Lower leg skin (tissue), 4 donors: ENCODE data around the gene FASTKD3. TPM values are rescaled to one million over a fixed set of nuclear protein-coding genes. Genes with fewer than 3 reads are reported as not detected.

Source experiments
- DNase-seq, 2 donors: peaks; one replicate each; pipeline ENCODE4 v3.0.0-alpha.2; 2019; ENCODE audit warnings: low spot score in 2 of 2
- H3K4me3 ChIP-seq: fragments of 200-600 bp; sonication (generic); 2 replicates; pipeline ENCODE4 v1.5.1; 2017; ENCODE audit warnings: mild to moderate bottlenecking, low read depth; ENCODE audit not compliant: poor library complexity, severe bottlenecking
- POLR2A ChIP-seq, 2 donors: fragments of 450-650 bp; IDR thresholded peaks; one replicate each; pipeline ENCODE4 v1.6.1; 2016 to 2017; ENCODE audit warnings: antibody characterized with exemption in 2 of 2, mild to moderate bottlenecking in 1 of 2, moderate library complexity in 1 of 2
- WGBS, 2 donors: methylation state at CpG; one replicate each; pipeline ENCODE4 v1.1.5; 2018; 5-methylcytosine and 5-hydroxymethylcytosine counted together
- intact Hi-C: fragments of 100-400 bp; cut with DNase I; formaldehyde crosslinking; loops from one replicate; pipeline ENCODE4 v1.15.0; 2023; ENCODE audit warnings: low total_unique reads
- total RNA-seq, 4 donors: library from RNA; depleted of rRNA; stranded (reverse); fragments of >200 nt; gene quantifications; one replicate each; pipeline ENCODE4 v1.1.0, GENCODE V29; 2016
- TF ChIP-seq, protein P1 (sequence below), 3 donors: fragments of 450-650 bp; IDR thresholded peaks; one replicate each; pipeline ENCODE4 v1.5.1; 2016; ENCODE audit warnings: antibody characterized with exemption in 3 of 3, mild to moderate bottlenecking in 3 of 3, moderate library complexity in 2 of 3

Gene FASTKD3
- total RNA-seq, 4 donors from 2014 or later, result 6.0 to 17.6 (median 8.4) TPM

DNA sequence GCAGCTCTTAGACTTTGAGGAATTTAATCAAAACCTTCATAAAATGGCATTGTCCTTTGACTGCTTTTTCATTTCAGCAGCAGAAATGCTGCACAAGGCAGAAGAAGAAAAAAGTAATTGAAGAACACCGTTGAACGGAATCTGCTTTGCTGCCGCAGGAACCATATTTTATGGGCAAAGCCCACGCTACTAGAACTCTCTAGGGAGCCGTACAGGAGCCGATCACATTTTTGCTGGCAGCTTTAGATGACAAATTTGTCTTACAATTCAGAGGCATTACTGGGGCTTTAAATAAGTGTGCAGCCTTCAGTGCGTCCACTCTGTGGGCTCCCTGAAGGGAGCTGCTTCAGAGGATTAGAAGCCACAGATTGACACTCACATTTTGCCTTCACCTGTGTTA is 23.3 kb downstream of the FASTKD3 start:
- no peak for TF ChIP-seq POLR2A (IDR thresholded peaks at IDR 0.05)
- TF ChIP-seq, protein P1, sequence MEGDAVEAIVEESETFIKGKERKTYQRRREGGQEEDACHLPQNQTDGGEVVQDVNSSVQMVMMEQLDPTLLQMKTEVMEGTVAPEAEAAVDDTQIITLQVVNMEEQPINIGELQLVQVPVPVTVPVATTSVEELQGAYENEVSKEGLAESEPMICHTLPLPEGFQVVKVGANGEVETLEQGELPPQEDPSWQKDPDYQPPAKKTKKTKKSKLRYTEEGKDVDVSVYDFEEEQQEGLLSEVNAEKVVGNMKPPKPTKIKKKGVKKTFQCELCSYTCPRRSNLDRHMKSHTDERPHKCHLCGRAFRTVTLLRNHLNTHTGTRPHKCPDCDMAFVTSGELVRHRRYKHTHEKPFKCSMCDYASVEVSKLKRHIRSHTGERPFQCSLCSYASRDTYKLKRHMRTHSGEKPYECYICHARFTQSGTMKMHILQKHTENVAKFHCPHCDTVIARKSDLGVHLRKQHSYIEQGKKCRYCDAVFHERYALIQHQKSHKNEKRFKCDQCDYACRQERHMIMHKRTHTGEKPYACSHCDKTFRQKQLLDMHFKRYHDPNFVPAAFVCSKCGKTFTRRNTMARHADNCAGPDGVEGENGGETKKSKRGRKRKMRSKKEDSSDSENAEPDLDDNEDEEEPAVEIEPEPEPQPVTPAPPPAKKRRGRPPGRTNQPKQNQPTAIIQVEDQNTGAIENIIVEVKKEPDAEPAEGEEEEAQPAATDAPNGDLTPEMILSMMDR (IDR thresholded peaks at IDR 0.05), result no peak
- H3K4me3 ChIP-seq, result no peak overlapping the region
- 66 to 79% methylated on average over 7 of the region's 7 CpGs for WGBS, 2 donors
- intact Hi-C loops, result no loop called here
- no peak for DNase-seq

DNA sequence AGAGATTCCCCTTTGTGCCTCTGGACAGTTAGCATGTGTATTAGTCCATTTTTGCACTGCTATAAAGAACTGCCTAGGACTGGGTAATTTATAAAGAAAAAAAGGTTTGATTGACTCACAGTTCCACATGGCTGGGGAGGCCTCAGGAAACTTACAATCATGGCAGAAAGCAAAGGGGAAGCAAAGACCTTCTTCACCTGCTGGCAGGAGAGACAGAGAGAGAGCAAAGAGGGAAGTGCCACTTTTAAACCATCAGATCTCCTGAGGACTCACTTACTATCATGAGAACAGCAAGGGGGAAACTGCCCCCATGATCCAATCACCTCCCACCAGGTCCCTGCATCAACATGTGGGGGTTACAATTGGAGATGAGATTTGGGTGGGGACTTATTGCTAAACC is 23.9 kb downstream of the FASTKD3 start:
- H3K4me3 ChIP-seq, result no peak overlapping the region
- intact Hi-C loops, result no loop called here
- DNase-seq, result no peak
- TF ChIP-seq POLR2A (IDR thresholded peaks at IDR 0.05), result no peak
- TF ChIP-seq, protein P1 (IDR thresholded peaks at IDR 0.05), result no peak

DNA sequence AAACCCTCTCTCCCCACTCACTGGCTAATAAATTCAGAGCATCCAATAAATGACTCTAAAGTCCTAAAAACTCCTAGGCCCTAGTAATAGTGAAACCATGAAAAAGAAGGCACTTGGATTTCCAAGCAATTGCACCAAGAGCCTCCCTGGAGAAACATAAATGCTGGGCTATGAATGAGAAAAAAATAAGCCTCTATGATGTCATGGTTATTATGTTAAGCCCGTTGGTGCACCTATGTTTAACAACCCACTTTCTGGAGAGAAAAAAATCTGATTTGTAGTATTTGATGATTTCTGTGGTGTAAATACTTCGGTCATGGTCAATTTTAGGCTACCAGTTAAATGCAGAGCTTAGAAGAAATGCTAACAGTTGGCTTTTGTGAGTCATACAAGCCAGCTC is 26.3 kb downstream of the FASTKD3 start:
- H3K4me3 ChIP-seq, result no peak overlapping the region
- 75% methylated on average over 2 of the region's 2 CpGs for WGBS, 2 donors
- no peak for DNase-seq
- no peak for TF ChIP-seq POLR2A (IDR thresholded peaks at IDR 0.05)
- TF ChIP-seq, protein P1 (IDR thresholded peaks at IDR 0.05), result no peak
- intact Hi-C loops, result no loop called here

DNA sequence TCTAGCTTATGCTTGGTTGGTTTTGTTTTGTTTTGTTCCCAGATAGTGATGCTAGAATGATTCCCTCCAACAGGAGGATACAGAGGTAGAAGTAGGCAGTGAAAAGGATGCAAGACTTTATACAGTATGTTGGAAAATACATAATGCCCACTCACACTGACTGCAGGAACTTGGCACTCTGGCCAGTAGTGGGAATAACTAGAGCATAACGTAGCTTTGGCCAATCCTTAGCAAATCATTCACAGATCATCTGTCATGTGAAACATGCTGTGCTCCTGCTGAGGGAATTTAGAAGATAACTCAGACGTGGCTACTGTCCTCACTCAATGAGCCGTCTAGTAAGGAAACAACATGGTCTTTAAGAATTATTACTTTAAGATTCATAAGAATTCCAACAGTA is 31.4 kb downstream of the FASTKD3 start:
- TF ChIP-seq, protein P1 (IDR thresholded peaks at IDR 0.05), result no peak
- TF ChIP-seq POLR2A (IDR thresholded peaks at IDR 0.05), result no peak
- 65 to 66% methylated on average over 3 of the region's 3 CpGs for WGBS, 2 donors
- intact Hi-C loops, result no loop called here
- H3K4me3 ChIP-seq, result no peak overlapping the region
- no peak for DNase-seq

DNA sequence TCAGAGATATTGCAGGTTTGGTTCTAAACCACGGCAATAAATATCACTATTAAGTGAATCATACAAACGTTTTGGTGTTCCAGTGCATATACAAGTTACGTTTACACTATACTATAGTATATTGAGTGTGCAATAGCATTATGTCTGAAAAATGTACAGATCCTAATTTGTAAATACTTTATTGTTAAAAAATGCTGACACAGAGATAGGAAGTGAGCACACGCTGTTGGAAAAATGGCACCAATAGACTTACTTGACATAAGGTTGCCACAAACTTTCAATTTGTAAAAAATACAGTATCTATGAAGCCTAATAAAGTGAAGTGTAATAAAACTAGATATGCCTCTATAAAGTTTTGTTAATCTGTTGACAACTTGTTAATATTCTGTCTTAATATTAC is 33.8 kb downstream of the FASTKD3 start:
- intact Hi-C loops, result no loop called here
- 91 to 92% methylated on average over 4 of the region's 4 CpGs for WGBS, 2 donors
- DNase-seq, result no peak
- TF ChIP-seq, protein P1 (IDR thresholded peaks at IDR 0.05), result no peak
- no peak for TF ChIP-seq POLR2A (IDR thresholded peaks at IDR 0.05)
- no peak overlapping the region for H3K4me3 ChIP-seq

DNA sequence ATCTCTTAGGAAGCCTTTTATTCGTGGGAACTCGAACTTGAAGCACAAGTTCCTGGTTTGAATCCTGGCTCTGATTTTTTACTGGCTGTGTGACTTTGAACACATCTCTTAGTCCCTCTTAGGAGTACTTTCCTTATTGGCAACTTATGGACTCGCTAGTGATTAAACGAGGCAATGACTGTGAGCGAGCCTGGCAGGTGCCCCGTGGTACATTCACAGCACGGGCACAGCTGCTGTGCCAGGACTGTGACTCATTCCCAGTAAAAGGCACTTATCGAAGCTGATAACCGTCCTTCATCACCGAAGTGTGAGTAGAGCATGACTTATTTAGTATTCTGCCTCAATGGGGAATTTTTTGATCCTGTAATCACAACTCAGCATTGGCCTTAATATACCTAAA is 40.6 kb downstream of the FASTKD3 start:
- intact Hi-C loops, result no loop called here
- TF ChIP-seq, protein P1 (IDR thresholded peaks at IDR 0.05), result no peak
- no peak for TF ChIP-seq POLR2A (IDR thresholded peaks at IDR 0.05)
- no peak overlapping the region for H3K4me3 ChIP-seq
- WGBS, 2 donors, result 71 to 72% methylated on average over 10 of the region's 10 CpGs
- DNase-seq, result no peak
